CD14-positive monocyte (primary cell): ENCODE results near the gene SMURF1. TPM values are rescaled to one million over a fixed set of nuclear protein-coding genes. Genes with fewer than 3 reads are reported as not detected.

ENCODE experiments used
- DNase-seq, 3 donors: peaks; one replicate each; pipeline ENCODE4 v3.0.0-alpha.2; 2011 to 2022
- H2AFZ ChIP-seq: 2 replicates; pipeline ENCODE4 v1.6.0; 2012; ENCODE audit warnings: mild to moderate bottlenecking, low read depth, low read length, inconsistent platforms; ENCODE audit not compliant: insufficient read depth, poor library complexity, severe bottlenecking
- H3K27ac ChIP-seq, 2 donors: 1 replicate in 1 of 2; 2 replicates in 1 of 2; pipeline ENCODE4 v1.5.1; 2012 to 2013; ENCODE audit warnings: low read length in 2 of 2, control low read depth in 1 of 2, inconsistent platforms in 1 of 2, low read depth in 1 of 2, mild to moderate bottlenecking in 1 of 2
- H3K27me3 ChIP-seq, 2 donors: one replicate each; pipeline versions ENCODE4 v1.6.0 to v1.6.1; 2011 to 2013; ENCODE audit warnings: low read length in 2 of 2; ENCODE audit not compliant: control insufficient read depth in 2 of 2, insufficient read depth in 2 of 2
- H3K36me3 ChIP-seq, 2 donors: replicated peaks in 1 of 2; 1 replicate in 1 of 2; 2 replicates in 1 of 2; pipeline versions ENCODE4 v1.5.1 to v1.6.1; 2012 to 2013; ENCODE audit warnings: low read length in 2 of 2, control low read depth in 1 of 2, inconsistent platforms in 1 of 2, mild to moderate bottlenecking in 1 of 2; ENCODE audit not compliant: insufficient read depth in 2 of 2, control insufficient read depth in 1 of 2
- H3K4me1 ChIP-seq, 2 donors: 1 replicate in 1 of 2; 2 replicates in 1 of 2; pipeline versions ENCODE4 v1.5.1 to v1.6.1; 2012 to 2013; ENCODE audit warnings: low read length in 2 of 2, control low read depth in 1 of 2, inconsistent platforms in 1 of 2, mild to moderate bottlenecking in 1 of 2, moderate library complexity in 1 of 2; ENCODE audit not compliant: insufficient read depth in 2 of 2, control insufficient read depth in 1 of 2
- H3K4me2 ChIP-seq: replicated peaks from 2 replicates; pipeline ENCODE3; 2012; ENCODE audit warnings: low read length, moderate library complexity, mild to moderate bottlenecking; ENCODE audit not compliant: poor library complexity, severe bottlenecking; ENCODE audit errors: extremely low read depth
- H3K4me3 ChIP-seq, 3 experiments: fragments of 200-600 bp in 1 of 3; sonication (generic) in 1 of 3; replicated peaks in 1 of 3; 1 replicate in 2 of 3; 2 replicates in 1 of 3; pipeline ENCODE4 v1.5.1; 2011 to 2013; ENCODE audit warnings: low read length in 3 of 3, mild to moderate bottlenecking in 3 of 3, control low read depth in 2 of 3, low read depth in 2 of 3, inconsistent platforms in 1 of 3, moderate library complexity in 1 of 3
- H3K79me2 ChIP-seq: 2 replicates; pipeline ENCODE4 v1.6.0; 2012; ENCODE audit warnings: mild to moderate bottlenecking, control low read depth, inconsistent platforms, low read length, moderate library complexity; ENCODE audit not compliant: insufficient read depth
- H3K9ac ChIP-seq: 2 replicates; pipeline ENCODE4 v1.6.0; 2017; ENCODE audit warnings: low read length, mild to moderate bottlenecking; ENCODE audit not compliant: insufficient read depth, poor library complexity, severe bottlenecking
- H3K9me3 ChIP-seq, 2 donors: replicated peaks in 1 of 2; 1 replicate in 1 of 2; 2 replicates in 1 of 2; pipeline versions ENCODE4 v1.5.1 to v1.6.1; 2012 to 2013; ENCODE audit warnings: low read length in 2 of 2, control low read depth in 1 of 2; ENCODE audit not compliant: control insufficient read depth in 1 of 2, insufficient read depth in 1 of 2
- H4K20me1 ChIP-seq: 2 replicates; pipeline ENCODE4 v1.6.0; 2012; ENCODE audit warnings: mild to moderate bottlenecking, low read length, control low read depth, moderate library complexity; ENCODE audit not compliant: insufficient read depth
- H3K27ac Mint-ChIP-seq, 7 donors: one replicate each; pipeline ENCODE4 v1.8.0; 2020; ENCODE audit warnings: mild to moderate bottlenecking in 7 of 7, mixed read lengths in 7 of 7, moderate library complexity in 6 of 7, inconsistent platforms in 2 of 7
- H3K27me3 Mint-ChIP-seq, 3 donors: one replicate each; pipeline ENCODE4 v1.8.0; 2021 to 2022; ENCODE audit warnings: low read depth in 3 of 3, mild to moderate bottlenecking in 3 of 3, mixed read lengths in 3 of 3, moderate library complexity in 3 of 3, inconsistent platforms in 1 of 3
- H3K36me3 Mint-ChIP-seq, 2 donors: one replicate each; pipeline ENCODE4 v1.8.0; 2020; ENCODE audit warnings: mixed read lengths in 2 of 2, inconsistent platforms in 1 of 2, mild to moderate bottlenecking in 1 of 2
- H3K4me1 Mint-ChIP-seq: one replicate; pipeline ENCODE4 v1.8.0; 2020; ENCODE audit warnings: mild to moderate bottlenecking, mixed read lengths
- H3K4me3 Mint-ChIP-seq, 2 donors: one replicate each; pipeline ENCODE4 v1.8.0; 2020; ENCODE audit warnings: mild to moderate bottlenecking in 2 of 2, mixed read lengths in 2 of 2, moderate library complexity in 1 of 2
- H3K9me3 Mint-ChIP-seq, 7 donors: one replicate each; pipeline ENCODE4 v1.8.0; 2020 to 2022; ENCODE audit warnings: mixed read lengths in 7 of 7, mild to moderate bottlenecking in 6 of 7, moderate library complexity in 6 of 7, inconsistent platforms in 2 of 7
- CTCF ChIP-seq: fragments of 200-600 bp; IDR thresholded peaks from one replicate; pipeline ENCODE4 v1.8.0; 2022; ENCODE audit warnings: antibody characterized with exemption, mild to moderate bottlenecking
- WGBS: methylation state at CpG from one replicate; pipeline ENCODE4 v1.1.5; 2013; ENCODE audit warnings: missing lambda C conversion rate; ENCODE audit not compliant: insufficient coverage; 5-methylcytosine and 5-hydroxymethylcytosine counted together
- intact Hi-C, 2 donors: fragments of 100-400 bp; cut with micrococcal nuclease; formaldehyde crosslinking; loops; one replicate each; pipeline versions ENCODE4 v1.15.0 to v1.15.1; 2023
- polyA plus RNA-seq, 3 donors: library from polyadenylated mRNA; depleted of rRNA in 1 of 3; unstranded in 2 of 3; stranded (reverse) in 1 of 3; fragments of 300-500 nt in 2 of 3; fragments of >200 nt in 1 of 3; fragmentation: Illumina TruSeq in 2 of 3; gene quantifications; 1 replicate in 2 of 3; 2 replicates in 1 of 3; pipeline ENCODE4 v1.2.3, GENCODE V29; 2012 to 2021

The SMURF1 gene
- polyA plus RNA-seq, 3 donors: 0.48 to 15.8 (median 1.6) TPM

- Histone ChIP-seq H3K27me3 (no peaks in the 10 kb centered on the region), H3K9me3 (peaks cover 0 to 6% of the 10 kb centered on the region in 2 donors), H3K4me3 (no peak overlapping the region), H3K4me2 (no peak overlapping the region), H3K36me3 (peaks cover 0 to 9% of the 10 kb centered on the region in 2 donors), H4K20me1 (peaks cover 97% of the 10 kb centered on the region), H3K4me1 (no peaks in the 10 kb centered on the region), H3K27ac (no peak overlapping the region), H2AFZ (no peak overlapping the region), H3K9ac (no peak overlapping the region), H3K79me2 (peaks cover 96% of the 10 kb centered on the region)
- DNase-seq: no peak
- 100% methylated on average over 2 of the region's 6 CpGs for WGBS
- Mint-ChIP-seq H3K4me1 (no peaks in the 10 kb centered on the region), H3K27me3 (peaks cover 0 to 2% (median 0%) of the 10 kb centered on the region in 3 donors), H3K9me3 (peaks cover 3 to 12% (median 8%) of the 10 kb centered on the region in 7 donors), H3K4me3 (no peak overlapping the region), H3K27ac (no peak overlapping the region), H3K36me3 (peaks cover 16 to 27% of the 10 kb centered on the region in 2 donors)
- intact Hi-C loops: no loop called here
- TF ChIP-seq CTCF: no peak
Measured at GRCh38 chr7:99096124-99096887, 47.6 kb downstream of the SMURF1 start.

- Histone ChIP-seq H3K27ac (no peak overlapping the region), H3K79me2 (peaks cover 96% of the 10 kb centered on the region), H3K4me1 (no peaks in the 10 kb centered on the region), H3K27me3 (no peaks in the 10 kb centered on the region), H3K9ac (no peak overlapping the region), H4K20me1 (peaks cover 97% of the 10 kb centered on the region), H2AFZ (no peak overlapping the region), H3K4me2 (no peak overlapping the region), H3K9me3 (peaks cover 0 to 6% of the 10 kb centered on the region in 2 donors), H3K36me3 (peaks cover 0 to 9% of the 10 kb centered on the region in 2 donors), H3K4me3 (no peak overlapping the region)
- TF ChIP-seq CTCF: no peak
- Mint-ChIP-seq H3K4me1 (no peaks in the 10 kb centered on the region), H3K27me3 (peaks cover 0 to 2% (median 0%) of the 10 kb centered on the region in 3 donors), H3K4me3 (no peak overlapping the region), H3K9me3 (peaks cover 3 to 12% (median 6%) of the 10 kb centered on the region in 7 donors), H3K27ac (no peak overlapping the region), H3K36me3 (peaks cover 14 to 27% of the 10 kb centered on the region in 2 donors)
- WGBS: 64% methylated on average over 2 of the region's 3 CpGs
- intact Hi-C loops: no loop called here
- DNase-seq: no peak
Measured at GRCh38 chr7:99095698-99096097, 48.2 kb downstream of the SMURF1 start.
